CMK (cell line): ENCODE results near the gene UGT1A6.

Experiments
- DNase-seq: peaks from one replicate; pipeline ENCODE4 v3.0.0-alpha.2; 2010; ENCODE audit warnings: low read depth

Gene UGT1A6

DNA sequence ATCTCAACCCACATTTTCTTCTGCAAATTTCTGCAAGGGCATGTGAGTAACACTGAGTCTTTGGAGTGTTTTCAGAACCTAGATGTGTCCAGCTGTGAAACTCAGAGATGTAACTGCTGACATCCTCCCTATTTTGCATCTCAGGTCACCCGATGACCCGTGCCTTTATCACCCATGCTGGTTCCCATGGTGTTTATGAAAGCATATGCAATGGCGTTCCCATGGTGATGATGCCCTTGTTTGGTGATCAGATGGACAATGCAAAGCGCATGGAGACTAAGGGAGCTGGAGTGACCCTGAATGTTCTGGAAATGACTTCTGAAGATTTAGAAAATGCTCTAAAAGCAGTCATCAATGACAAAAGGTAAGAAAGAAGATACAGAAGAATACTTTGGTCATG, 75.4 kb downstream of the UGT1A6 start:
- DNase-seq: no peak

DNA sequence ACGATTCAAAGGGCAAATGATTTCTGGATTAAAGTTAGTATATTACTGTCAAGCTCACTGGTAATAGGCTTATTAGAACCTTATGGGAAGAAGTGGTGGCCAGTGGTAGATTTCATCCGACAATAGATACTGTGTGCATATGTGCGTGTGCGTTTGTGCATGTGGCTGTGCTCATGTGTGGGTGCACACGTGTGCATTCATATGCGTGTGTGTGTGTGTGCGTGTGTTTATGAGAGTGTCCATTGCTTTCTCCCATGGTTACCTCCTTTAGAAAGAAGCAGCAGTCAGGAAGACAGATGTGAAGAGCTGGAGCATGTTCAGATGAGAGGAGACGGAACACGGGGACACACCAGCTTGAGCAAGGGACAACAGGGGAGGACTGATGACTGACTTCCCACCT, 76.6 kb downstream of the UGT1A6 start:
- no peak for DNase-seq

DNA sequence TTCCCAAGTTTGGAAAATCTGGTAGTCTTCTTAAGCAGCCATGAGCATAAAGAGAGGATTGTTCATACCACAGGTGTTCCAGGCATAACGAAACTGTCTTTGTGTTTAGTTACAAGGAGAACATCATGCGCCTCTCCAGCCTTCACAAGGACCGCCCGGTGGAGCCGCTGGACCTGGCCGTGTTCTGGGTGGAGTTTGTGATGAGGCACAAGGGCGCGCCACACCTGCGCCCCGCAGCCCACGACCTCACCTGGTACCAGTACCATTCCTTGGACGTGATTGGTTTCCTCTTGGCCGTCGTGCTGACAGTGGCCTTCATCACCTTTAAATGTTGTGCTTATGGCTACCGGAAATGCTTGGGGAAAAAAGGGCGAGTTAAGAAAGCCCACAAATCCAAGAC, 79.5 kb downstream of the UGT1A6 start:
- no peak for DNase-seq

DNA sequence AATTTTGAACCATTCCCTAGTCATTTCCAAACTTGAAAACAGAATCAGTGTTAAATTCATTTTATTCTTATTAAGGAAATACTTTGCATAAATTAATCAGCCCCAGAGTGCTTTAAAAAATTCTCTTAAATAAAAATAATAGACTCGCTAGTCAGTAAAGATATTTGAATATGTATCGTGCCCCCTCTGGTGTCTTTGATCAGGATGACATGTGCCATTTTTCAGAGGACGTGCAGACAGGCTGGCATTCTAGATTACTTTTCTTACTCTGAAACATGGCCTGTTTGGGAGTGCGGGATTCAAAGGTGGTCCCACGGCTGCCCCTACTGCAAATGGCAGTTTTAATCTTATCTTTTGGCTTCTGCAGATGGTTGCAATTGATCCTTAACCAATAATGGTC, 79.9 kb downstream of the UGT1A6 start:
- DNase-seq: no peak

DNA sequence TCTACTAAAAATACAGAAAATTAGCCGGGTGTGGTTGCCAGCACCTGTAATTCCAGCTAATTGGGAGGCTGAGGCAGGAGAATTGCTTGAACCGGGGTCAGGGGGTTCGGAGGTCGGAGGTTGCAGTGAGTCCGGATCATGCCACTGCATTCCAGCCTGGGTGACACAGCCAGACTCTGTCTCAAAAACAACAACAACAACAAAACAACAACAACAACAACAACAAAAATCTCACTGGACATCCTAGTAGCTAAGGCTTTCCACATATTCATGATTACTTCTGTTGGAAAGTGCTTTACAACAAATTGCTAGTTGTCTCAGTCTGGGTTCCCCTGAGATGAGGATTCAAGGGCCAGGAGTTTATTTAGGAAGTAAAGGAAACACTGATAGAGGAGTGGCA, 81.2 kb downstream of the UGT1A6 start:
- no peak for DNase-seq

DNA sequence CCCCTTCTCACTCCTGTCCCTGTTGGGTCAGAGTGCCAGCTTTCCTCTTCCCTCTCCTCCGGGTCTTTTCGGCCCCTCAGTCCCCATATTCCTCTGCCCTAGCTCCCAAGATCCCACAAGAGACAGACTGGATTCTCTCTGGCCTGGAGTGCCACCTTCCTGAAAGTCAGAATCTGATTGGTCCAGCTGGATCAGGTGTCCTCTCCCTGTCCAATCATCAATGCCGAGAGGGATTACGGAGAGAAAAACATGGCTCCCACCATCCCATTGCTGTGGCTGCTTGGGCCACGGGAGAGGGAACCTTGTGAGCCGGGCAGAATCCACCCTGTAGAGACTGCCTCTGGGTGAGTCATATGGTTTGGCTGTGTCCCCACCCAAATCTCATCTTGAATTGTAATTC, 82.7 kb downstream of the UGT1A6 start:
- no peak for DNase-seq

DNA sequence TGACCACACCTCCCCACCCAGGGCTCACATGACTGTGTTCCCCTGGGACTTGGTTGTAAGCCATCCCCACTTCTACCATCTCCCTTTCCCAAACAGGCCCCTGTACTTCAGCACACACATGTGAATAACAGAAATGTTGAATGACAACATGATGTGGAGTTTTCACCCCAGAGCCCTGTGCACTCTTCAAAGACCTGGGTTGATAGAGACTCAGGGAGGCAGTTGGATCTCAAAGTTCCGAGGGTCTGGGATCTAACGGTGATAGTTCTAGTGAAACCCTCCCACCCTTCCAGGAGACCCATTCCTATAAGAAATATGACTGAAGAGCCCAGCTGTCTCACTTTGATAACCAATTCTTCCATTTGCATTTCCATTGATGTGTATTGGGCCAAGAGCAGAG, 85.3 kb downstream of the UGT1A6 start, which contains the start of gene MROH2A:
MROH2A (plus strand) TSS at position 301 of the 400 bp plus-strand sequence. CDS start 1,029 bp downstream, outside the sequence.
- no peak for DNase-seq

DNA sequence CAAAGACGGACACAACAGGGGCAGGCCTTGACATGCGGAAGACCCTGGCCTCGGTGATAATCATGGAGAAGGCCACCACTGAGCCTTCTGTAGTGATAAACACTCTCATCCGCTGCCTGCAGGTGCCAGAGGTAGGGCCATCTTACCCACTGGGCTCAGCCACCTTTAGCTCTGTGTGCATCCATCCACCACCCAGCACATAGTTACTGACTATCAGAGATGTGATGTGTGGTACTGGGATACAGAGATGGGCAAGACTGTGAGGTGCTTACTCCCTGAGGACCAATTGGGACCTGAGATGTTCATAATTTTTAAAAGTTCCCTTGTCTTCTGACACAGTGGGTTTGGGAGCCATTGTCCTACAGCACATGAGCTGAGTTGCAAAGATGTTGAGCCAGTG, 87.0 kb downstream of the UGT1A6 start:
- no peak for DNase-seq

DNA sequence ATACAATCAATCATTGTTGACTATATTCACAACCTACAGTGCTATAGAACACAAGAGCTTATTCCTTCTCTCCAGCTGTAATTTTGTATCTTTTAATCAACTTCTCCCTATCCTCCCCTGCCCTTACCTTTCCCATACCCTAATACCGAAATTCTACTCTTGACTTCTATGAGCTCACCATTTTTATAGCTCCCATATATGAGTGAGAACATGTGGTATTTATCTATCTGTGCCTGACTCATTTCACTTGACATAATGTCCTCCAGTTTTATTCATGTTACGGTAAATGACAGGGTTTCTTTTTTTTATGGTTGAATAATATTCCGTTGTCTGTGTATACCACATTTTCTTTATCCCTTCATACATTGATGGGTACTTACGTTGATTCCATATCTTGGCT, 88.1 kb downstream of the UGT1A6 start:
- DNase-seq: no peak

DNA sequence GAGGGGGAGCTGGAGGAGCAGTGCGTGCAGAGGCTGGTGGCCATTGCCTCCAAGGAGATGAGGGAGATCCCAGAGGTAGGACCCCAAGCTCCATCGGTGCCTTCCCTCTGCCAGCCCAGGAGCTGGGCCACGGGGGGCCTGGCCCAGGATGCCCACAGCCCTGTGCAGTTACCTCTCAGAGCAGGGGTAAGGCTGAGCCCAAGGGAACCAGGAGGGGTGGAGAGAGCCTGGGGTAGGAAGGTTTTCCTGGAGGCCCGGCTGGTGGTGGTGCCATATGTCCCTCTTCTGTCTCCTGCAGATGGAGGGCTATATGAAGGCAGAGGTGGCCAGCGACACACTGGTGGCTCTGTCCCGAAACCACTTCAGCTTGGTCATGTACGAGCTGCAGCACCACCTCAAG, 96.9 kb downstream of the UGT1A6 start:
- DNase-seq: no peak

DNA sequence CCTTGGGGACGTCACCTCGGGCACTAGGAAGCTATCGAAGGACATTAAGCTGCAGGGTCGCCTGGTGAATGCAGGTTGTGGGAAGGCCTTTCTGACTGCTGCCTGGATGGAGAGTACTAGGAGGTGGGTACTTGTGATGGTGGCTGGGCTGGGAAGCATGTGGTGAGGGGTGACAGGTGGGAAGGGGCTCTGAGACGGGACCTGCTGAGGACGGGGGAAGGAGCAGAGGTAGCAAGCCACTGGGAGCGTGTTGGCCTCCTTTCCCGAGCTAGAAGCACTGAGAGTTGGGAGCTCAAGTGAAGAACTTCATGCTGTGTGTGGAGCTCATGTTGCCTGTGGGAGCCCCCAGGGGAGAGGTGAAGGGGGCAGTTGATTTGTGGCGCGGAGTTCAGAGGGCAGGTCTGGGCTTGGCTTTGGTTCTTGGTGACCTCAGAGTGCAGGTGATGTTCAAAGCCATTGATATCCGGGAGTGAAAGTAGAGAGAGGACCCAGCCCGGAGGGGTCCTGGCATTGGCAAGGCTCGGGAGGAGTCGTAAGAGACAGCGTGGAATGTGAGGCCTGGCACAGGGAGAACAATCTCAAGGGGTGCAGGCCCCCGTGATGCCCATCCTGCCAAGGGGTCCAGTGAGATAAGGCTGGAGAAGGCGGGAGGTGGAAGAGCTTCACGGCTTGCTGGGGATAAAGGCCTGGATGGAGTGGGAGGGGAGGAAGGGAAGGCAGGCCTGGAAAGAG, 98.6 kb downstream of the UGT1A6 start:
- no peak for DNase-seq

DNA sequence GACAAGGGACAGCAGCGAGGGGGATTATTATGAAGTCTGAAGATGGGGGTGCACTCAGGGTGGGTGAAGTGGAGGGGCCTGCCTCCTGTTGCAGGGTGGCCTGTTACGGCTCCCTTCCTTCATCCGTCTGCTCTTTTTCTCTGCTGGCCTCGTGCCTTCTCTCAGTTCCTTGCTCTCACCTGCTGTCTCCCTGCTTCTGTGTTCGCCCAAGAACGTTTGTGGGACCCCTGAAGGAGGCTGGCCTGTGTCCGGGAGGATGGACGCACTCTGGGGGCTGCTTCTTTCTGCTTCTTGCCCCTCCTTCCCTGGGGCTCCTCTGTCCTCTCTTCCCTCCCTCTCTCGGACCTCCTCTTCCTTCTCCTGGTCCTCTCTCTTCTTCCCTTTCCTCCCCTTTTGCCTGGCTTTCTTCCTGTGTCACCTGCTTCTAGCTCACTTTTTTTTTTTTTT, 99.2 kb downstream of the UGT1A6 start:
- DNase-seq: no peak

DNA sequence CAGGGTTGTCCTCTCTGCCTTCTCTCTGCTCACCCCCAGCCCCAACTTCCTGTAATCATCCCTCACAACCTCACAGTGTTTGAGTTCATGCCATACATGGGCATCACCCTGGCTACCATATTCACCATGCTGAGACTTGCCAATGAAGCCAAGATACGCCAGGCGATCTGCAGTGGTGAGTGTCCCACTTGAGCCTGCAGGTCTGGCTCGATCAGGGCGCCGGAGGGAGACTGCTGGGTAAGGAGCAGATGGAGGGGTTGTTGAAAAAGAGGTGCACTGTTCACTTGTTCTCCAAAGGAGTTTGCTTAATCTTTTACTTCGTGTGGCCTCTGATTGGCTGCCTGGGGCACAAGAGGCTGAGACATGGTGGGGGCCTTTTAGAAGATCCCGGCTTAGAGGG, 100.0 kb downstream of the UGT1A6 start:
- DNase-seq: no peak

DNA sequence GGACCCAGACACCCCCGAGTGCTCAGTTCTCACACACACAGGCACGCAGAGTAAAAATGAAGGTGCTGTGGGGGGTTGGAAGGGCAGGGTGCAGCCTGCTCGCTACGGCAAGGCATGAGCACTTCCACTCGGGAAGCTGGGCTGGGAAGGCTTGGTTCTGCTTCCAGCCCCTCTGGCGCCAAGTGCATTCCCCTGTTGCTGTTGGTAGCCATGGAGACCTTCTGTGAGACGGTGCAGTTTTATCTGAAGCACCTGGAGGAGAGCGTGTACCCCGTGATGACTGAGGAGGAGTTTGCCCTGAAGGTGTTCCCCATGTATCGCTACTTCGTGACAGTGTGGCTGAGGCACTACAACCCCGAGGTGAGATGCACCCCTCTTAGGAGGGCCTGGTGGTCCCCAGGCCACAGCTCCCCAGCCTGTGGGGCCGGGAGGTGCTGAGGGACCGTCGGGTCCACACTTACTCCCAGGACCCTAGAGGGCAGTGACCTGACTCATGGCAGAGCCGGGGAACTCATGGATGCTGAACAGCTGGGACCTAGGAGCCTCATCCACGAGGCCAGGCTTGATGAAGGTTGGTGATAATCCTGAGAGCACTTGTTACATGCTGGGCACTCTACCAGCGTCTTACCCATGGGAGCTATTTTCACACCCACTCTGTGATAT, 100.9 kb downstream of the UGT1A6 start:
- DNase-seq: no peak

DNA sequence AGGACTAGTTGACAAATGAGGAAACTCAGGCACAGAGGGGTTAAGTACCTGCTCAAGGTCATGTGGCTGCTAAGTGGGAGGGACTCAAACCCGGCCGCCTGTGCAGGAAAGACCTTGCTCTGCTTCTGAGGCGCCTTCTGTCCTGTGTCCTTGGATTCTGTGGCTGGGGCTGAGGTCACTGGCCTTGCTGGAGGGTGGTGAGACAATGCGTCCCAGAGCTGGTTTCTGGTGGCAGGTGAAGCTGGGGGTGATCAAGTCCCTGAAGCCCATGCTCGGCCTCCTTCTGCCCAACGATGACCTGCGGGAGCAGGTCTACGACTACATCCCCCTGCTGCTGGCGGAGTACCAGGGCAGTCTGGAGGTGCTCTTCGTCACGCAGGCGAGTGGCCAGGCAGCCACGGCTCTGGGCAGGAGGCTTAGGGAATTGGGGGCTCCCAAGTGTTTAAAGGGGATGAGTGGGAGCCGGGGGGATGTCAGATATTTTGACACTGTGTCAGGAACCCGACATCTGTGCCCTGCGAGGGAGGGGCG, 101.5 kb downstream of the UGT1A6 start:
- DNase-seq: no peak

DNA sequence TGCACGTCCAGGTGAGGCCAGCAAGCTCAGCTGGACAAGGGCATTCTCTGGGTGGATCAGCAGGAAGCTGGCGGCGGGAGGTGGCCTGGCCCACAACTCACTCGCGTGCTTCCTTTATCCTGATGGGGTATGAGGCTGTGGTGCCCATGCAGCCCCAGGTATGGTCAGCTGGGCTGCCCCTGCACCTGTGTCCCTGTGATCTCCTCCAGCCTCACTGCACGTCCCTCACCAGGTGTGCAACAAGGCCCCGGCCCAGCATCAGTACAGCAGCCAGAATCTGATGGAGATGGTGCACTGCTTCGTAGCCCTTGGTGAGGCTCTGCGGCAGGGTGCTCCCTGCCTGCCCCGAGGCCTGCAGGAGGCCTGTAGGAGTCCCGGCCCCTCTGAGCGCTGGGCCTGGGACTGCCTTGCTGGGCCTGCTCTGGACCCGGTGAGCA, 103.1 kb downstream of the UGT1A6 start:
- no peak for DNase-seq

DNA sequence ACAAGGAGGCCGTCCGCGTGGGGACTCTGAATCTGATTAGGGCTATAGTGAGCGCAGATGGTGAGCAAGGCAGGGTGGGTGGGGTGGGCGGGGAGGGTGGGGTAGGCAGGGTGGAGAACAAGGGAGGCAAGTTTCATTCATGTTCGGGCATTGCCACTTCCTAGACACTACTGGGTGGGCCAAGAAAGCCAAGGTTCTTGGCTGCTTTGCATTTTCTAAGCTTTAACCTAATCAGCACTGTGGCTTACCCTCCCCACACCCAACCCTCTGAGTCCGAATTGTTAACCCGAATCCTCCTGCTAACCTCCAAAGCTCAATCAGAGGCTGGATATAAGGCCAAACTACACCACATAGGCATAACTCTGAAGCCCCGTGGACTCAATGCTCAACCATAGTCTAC, 103.6 kb downstream of the UGT1A6 start:
- DNase-seq: no peak

DNA sequence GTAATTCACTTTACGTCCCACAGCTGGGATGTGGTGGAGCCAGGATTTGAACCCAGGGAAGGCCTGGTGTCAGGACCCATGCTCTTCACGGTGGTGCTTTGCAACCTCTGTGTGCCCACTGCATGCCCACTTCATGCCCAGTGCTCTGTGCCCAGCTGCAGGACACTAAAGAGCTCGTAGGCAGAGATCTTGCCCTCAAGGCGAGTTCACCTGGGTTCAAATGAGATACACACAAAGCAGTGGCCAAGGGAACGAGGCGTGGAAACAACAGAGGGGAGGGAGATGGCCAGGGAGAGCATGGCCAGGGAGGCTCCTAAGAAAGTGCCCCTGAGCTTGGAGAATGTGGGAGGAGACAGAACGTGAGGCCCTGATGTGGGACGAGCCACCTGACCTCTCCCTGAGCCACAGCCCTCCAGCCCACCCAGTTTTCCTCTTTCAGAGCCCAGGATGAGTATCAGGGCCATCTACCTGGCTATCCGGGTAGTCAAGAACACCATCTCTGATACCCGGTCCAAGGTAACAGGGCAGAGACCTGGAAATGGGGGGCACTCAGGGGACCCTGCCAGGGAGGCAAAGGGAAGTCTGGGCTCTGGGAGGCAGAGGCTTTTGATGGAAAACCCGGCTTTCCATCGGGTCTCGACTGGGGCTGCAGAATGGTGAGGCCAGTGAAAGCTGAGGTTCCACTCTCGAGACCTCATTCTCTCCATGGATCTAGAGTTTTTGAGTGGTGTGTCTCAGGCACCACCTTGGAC, 105.8 kb downstream of the UGT1A6 start:
- no peak for DNase-seq

DNA sequence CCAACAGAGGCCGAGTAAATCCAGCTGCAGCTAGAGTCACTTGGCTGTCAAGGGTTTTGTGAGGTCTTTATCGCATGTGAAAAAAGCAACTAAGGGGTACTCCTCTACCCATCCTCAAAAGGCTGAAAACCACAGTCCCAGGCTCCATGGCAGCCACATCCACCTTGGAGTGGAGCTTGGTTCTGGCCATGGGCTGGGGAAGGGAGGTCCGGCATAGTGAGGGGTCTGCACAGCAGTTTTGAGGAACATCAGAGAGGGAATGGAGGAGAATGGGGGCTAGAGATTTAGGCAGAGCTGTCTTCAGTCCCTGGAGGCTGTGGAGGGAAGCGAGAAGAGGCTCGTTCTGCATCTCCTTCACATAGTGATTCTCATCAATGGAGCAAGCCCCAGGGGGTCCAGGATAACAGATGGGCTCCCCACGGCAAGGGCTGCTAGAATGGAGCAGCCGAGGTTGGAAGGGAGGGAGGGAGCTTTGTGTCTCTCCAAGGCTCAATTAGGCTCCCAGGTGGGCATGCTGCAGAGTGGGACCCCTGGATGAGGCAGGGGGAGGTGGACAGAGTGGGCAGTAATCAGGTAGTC, 106.5 kb downstream of the UGT1A6 start:
- DNase-seq: no peak

DNA sequence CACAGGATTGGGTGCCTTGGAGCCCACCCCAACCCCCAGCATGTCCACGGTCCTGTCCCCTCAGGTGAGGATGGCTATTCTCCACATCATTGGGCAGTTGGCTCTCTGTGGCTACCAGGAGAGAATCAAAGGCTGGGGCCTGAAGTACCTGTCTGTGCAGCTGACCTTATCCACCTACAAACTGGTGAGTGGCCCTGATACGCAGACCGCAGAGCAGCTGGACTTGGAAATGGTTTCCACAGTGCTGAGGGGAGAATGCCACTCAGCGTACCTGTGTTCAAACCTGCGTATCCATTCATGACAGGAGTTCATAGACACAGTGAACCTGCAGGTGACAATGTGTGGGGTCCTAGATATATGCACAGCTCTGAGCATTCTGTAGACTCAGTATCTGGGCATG, 107.0 kb downstream of the UGT1A6 start:
- DNase-seq: no peak

DNA sequence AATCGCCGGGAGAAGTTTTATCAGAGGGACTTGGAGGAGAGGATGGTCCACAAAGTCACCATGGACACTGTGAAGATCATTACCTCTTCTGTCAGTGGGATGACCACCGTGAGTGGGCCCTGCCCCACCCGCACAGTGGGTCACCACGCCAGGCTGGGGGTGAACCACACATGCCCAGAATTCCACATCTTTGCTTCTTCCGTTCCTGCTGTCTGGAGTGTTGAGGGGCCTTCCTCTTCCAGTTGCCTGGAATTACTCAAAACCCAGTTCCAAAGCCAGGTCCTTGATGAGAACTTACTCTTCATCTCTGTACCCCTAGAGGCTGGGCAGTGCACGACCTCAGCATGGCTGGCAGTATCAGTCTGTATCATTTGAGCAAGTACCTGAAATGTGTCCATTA, 107.5 kb downstream of the UGT1A6 start:
- no peak for DNase-seq

DNA sequence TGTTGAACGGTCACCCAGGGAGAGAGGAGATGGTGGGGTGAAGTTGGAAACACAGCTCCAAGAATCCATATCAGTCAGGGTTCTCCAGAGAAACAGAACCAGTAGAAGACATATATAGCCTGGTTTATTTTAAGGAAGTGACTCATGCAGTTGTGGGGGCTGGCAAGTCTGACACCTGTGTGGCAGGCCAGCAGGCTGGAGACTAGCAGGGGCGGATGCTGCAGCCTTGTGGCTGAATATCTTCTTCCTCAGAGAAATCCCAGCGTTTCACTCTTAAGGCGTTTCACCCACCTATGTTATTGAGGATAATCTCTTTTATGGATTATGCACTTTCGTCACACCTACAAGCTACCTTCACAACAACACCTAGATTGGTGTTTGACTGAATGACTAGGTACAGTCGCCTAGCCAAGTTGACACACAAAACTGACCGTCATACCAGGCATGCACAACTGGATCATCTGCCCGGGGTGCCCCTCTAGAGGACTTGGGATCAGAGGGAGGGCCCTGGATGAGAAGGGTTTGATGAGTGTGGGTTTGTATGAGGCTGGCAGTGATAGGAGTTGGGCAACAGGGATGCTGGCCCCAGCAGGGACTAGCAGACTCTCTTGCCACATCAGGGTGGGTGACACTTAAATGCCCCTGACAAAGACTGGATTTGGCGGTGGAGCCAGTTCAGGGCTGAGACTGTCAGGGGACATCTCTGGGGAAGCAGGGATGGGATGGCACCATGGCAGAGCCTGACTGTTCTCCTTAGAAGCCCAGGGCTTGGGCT, 108.9 kb downstream of the UGT1A6 start:
- DNase-seq: no peak
